Fibroblast of lung (primary cell): ENCODE results near the gene SLC38A2. TPM values are rescaled to one million over a fixed set of nuclear protein-coding genes. Genes with fewer than 3 reads are reported as not detected.
"Not testable (repeated sequence)": the region's sequence is repeated elsewhere in the genome, so short reads cannot be mapped to it uniquely, and the experiment has no call there.

Experiments used
- DNase-seq, 2 donors: peaks; one replicate each; pipeline versions ENCODE4 v3.0.0 to v3.0.0-alpha.2; 2010; ENCODE audit warnings: low read depth in 2 of 2
- H2AFZ ChIP-seq: 2 replicates; pipeline ENCODE4 v1.5.1; 2012; ENCODE audit warnings: low read length, control low read depth, inconsistent platforms
- H3K27ac ChIP-seq: 2 replicates; pipeline ENCODE4 v1.5.1; 2011; ENCODE audit warnings: low read length, control low read depth; ENCODE audit not compliant: insufficient read depth
- H3K27me3 ChIP-seq: 2 replicates; pipeline ENCODE4 v1.5.1; 2011; ENCODE audit warnings: mild to moderate bottlenecking, low read length; ENCODE audit not compliant: control insufficient read depth, insufficient read depth
- H3K36me3 ChIP-seq: 2 replicates; pipeline ENCODE4 v1.5.1; 2011; ENCODE audit warnings: low read length; ENCODE audit not compliant: control insufficient read depth, insufficient read depth
- H3K4me1 ChIP-seq: 2 replicates; pipeline ENCODE4 v1.5.1; 2011; ENCODE audit warnings: low read length; ENCODE audit not compliant: control insufficient read depth, insufficient read depth; ENCODE audit errors: extremely low read depth
- H3K4me2 ChIP-seq: 2 replicates; pipeline ENCODE4 v1.5.1; 2011; ENCODE audit warnings: low read length, control low read depth; ENCODE audit not compliant: insufficient read depth; ENCODE audit errors: extremely low read depth
- H3K4me3 ChIP-seq, 4 experiments: fragments of 200-600 bp in 1 of 4; sonication (generic) in 1 of 4; replicated peaks in 1 of 4; 2 replicates each; pipeline ENCODE4 v1.5.1; 2011 to 2016; ENCODE audit warnings: low read length in 4 of 4, low read depth in 3 of 4, mild to moderate bottlenecking in 3 of 4, control low read depth in 2 of 4, inconsistent platforms in 1 of 4, mixed read lengths in 1 of 4; ENCODE audit not compliant: insufficient read depth in 1 of 4; ENCODE audit errors: control extremely low read depth in 1 of 4
- H3K79me2 ChIP-seq: 2 replicates; pipeline ENCODE4 v1.5.1; 2012; ENCODE audit warnings: mild to moderate bottlenecking, low read length, inconsistent platforms; ENCODE audit not compliant: control insufficient read depth, insufficient read depth
- H3K9ac ChIP-seq: 2 replicates; pipeline ENCODE4 v1.5.1; 2011; ENCODE audit warnings: mild to moderate bottlenecking, low read length, control low read depth; ENCODE audit not compliant: insufficient read depth
- H3K9me3 ChIP-seq: 2 replicates; pipeline ENCODE4 v1.5.1; 2012; ENCODE audit warnings: low read depth, low read length; ENCODE audit not compliant: control insufficient read depth, insufficient read depth
- H4K20me1 ChIP-seq: 2 replicates; pipeline ENCODE4 v1.5.1; 2011; ENCODE audit warnings: low read length; ENCODE audit not compliant: control insufficient read depth, insufficient read depth; ENCODE audit errors: extremely low read depth
- EZH2 ChIP-seq: IDR thresholded peaks from 2 replicates; pipeline ENCODE4 v1.5.1; 2012; ENCODE audit warnings: low read length, control low read depth, mild to moderate bottlenecking; ENCODE audit errors: missing control alignments
- polyA plus RNA-seq, 2 donors: library from polyadenylated mRNA; depleted of rRNA in 1 of 2; stranded (reverse) in 1 of 2; unstranded in 1 of 2; fragments of >200 nt; gene quantifications; 2 replicates each; pipeline ENCODE4 v1.2.1, GENCODE V29; 2011 to 2012; ENCODE audit warnings: missing spikeins in 1 of 2
- total RNA-seq: library from RNA; depleted of rRNA; stranded (reverse); fragments of >200 nt; gene quantifications from 2 replicates; pipeline ENCODE4 v1.2.1, GENCODE V29; 2014
- TF ChIP-seq, protein P1 (sequence below), 2 donors: IDR thresholded peaks in 1 of 2; conservative IDR thresholded peaks in 1 of 2; 1 replicate in 1 of 2; 2 replicates in 1 of 2; pipeline ENCODE4 v1.5.1; 2011 to 2012; ENCODE audit warnings: low read length in 2 of 2, control low read depth in 1 of 2, inconsistent platforms in 1 of 2, low read depth in 1 of 2, mild to moderate bottlenecking in 1 of 2

Gene SLC38A2
- total and polyA plus RNA-seq, 2 donors (not counting 1 experiment from before 2014, with no cell fraction given) = 940 to 1,357 TPM

DNA sequence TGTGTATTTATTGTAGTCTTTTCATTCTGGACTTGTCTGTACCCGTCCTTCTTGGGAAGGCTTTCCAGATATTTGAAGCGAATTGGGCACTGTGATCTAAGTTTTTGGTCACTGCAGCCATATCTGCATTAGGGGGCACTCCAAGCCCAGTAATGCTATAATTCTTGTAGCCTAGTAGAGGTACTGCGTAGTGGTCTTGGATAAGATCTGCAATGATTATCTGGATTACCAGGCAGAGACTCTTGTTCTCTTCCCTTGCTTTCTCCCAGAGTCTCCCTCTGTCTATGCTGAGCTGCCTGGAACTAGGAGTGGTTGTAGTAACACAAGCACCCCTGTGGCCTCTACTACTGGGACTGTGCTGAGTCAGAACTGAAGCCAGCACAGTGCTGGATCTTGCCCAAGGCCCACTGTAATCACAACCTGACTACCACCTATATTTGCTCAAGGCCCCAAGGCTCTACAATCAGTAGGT lies 30.0 kb downstream of the SLC38A2 start:
- Histone ChIP-seq H3K27ac (no peak overlapping the region), H3K27me3 (no peaks in the 10 kb centered on the region), H3K79me2 (no peaks in the 10 kb centered on the region), H3K4me3 (no peak overlapping the region), H2AFZ (no peak overlapping the region), H3K36me3 (no peaks in the 10 kb centered on the region), H3K4me1 (no peaks in the 10 kb centered on the region), H3K9me3 (no peaks in the 10 kb centered on the region), H3K9ac (no peak overlapping the region), H4K20me1 (no peaks in the 10 kb centered on the region), H3K4me2 (no peak overlapping the region)
- peak in 1 of 2 donors; percentile 66 for DNase-seq
- TF ChIP-seq, protein P1, sequence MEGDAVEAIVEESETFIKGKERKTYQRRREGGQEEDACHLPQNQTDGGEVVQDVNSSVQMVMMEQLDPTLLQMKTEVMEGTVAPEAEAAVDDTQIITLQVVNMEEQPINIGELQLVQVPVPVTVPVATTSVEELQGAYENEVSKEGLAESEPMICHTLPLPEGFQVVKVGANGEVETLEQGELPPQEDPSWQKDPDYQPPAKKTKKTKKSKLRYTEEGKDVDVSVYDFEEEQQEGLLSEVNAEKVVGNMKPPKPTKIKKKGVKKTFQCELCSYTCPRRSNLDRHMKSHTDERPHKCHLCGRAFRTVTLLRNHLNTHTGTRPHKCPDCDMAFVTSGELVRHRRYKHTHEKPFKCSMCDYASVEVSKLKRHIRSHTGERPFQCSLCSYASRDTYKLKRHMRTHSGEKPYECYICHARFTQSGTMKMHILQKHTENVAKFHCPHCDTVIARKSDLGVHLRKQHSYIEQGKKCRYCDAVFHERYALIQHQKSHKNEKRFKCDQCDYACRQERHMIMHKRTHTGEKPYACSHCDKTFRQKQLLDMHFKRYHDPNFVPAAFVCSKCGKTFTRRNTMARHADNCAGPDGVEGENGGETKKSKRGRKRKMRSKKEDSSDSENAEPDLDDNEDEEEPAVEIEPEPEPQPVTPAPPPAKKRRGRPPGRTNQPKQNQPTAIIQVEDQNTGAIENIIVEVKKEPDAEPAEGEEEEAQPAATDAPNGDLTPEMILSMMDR (conservative IDR thresholded peaks at IDR 0.05 in 1 of 2, IDR thresholded peaks at IDR 0.05 in 1 of 2; ENCODE audit: low read depth in 1 of 2, low read length in 2 of 2) = peak; percentile 58 to 59
- no peak for TF ChIP-seq EZH2

DNA sequence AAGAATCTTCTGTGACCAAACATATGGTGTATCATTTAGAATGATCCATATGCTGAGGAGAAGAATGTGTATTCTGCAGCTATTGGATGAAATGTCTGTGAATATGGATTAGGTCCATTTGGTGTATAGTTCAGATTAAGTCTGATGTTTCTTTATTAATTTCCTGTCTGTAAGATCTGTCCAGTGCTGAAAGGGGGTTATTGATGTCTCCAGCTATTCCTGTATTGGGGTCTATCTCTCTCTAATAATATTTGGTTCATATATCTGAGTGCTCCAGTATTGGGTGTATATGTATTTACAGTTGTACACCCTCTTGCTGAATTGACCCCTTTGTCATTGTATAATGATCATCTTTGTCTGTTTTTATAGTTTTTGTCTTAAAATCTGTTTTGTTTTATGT lies 33.5 kb downstream of the SLC38A2 start:
- no peak for DNase-seq
- Histone ChIP-seq H3K9ac (no peak overlapping the region), H3K4me2 (no peak overlapping the region), H3K4me3 (no peak overlapping the region), H3K36me3 (no peaks in the 10 kb centered on the region), H3K4me1 (no peaks in the 10 kb centered on the region), H3K27me3 (no peaks in the 10 kb centered on the region), H3K9me3 (no peaks in the 10 kb centered on the region), H3K27ac (no peak overlapping the region), H2AFZ (no peak overlapping the region), H4K20me1 (no peaks in the 10 kb centered on the region), H3K79me2 (no peaks in the 10 kb centered on the region)
- TF ChIP-seq, protein P1 (conservative IDR thresholded peaks at IDR 0.05 in 1 of 2, IDR thresholded peaks at IDR 0.05 in 1 of 2; ENCODE audit: low read depth in 1 of 2, low read length in 2 of 2) = no peak
- TF ChIP-seq EZH2 = no peak

DNA sequence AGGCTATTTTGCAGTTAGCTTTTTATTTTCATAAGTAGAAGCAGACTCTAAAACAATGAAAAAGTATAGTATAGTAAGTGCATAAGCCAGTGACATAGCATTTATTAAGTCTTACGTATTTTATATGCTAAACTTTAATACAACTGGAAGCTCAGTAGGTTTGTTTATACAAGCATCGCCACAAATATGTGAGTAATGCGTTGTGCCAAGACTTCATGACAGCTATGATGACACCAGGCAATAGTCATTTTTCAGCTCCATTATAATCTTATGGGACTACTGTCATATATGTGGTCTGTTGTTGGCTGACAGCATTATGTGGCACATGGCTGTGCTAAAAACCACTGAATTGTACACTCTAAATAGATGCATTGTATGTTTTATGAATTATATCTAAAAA lies 40.3 kb downstream of the SLC38A2 start:
- H3K9ac ChIP-seq = no peak overlapping the region
- peaks cover 3% of the 10 kb centered on the region for H3K4me1 ChIP-seq
- H3K79me2 ChIP-seq = no peaks in the 10 kb centered on the region
- no peak overlapping the region for H2AFZ ChIP-seq
- no peaks in the 10 kb centered on the region for H3K9me3 ChIP-seq
- H3K36me3 ChIP-seq = no peaks in the 10 kb centered on the region
- no peaks in the 10 kb centered on the region for H3K27me3 ChIP-seq
- TF ChIP-seq, protein P1 (conservative IDR thresholded peaks at IDR 0.05 in 1 of 2, IDR thresholded peaks at IDR 0.05 in 1 of 2; ENCODE audit: low read depth in 1 of 2, low read length in 2 of 2) = no peak
- TF ChIP-seq EZH2 = no peak
- no peak overlapping the region for H3K27ac ChIP-seq
- H3K4me3 ChIP-seq = no peak overlapping the region
- DNase-seq = peak; percentile 69 to 75
- H4K20me1 ChIP-seq = no peaks in the 10 kb centered on the region
- no peak overlapping the region for H3K4me2 ChIP-seq

DNA sequence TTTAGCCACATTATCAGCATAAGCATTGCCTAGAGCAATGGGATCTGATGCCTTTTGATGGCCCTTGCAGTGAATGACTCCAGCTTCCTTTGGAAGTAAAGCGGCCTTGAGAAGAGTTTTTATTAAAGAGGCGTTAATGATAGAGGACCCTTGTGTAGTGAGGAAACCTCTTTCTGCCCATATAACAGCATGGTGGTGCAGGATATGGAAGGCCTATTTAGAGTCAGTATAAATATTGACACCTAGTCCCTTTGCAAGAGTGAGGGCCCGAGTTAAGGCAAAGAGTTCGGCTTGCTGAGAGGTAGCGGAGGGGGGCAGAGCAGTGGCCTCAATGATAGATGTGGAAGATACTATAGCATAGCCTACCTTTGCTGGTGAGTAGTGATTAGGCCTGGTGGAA lies 47.5 kb downstream of the SLC38A2 start:
- not testable (repeated sequence) for H3K4me2 ChIP-seq, H3K9ac ChIP-seq, H3K27ac ChIP-seq, H3K27me3 ChIP-seq, H3K36me3 ChIP-seq, H2AFZ ChIP-seq, H4K20me1 ChIP-seq, H3K4me1 ChIP-seq, DNase-seq, H3K79me2 ChIP-seq, H3K4me3 ChIP-seq, H3K9me3 ChIP-seq
